Measurements from ENCODE around the gene MAP2K5.

MAP2K5 gene

GRCh38 chr15:67833710-67834511 lies 291.4 kb downstream of the MAP2K5 start:
- H3K9me3 ChIP-seq (ENCODE audit: low read length) = no peaks in the 10 kb centered on the region
- no peaks in the 10 kb centered on the region for H3K79me2 ChIP-seq (ENCODE audit: insufficient read depth, low read length)
- no peaks in the 10 kb centered on the region for H3K9me2 ChIP-seq (ENCODE audit: low read depth, low read length)
- H3K4me3 ChIP-seq (ENCODE audit: low read depth, low read length, poor library complexity, severe bottlenecking) = peak overlapping the region; percentile 57
- TF ChIP-seq EZH2 (IDR thresholded peaks at IDR 0.05; ENCODE audit: borderline replicate concordance, low read length) = no peak
- peak; percentile 71 for TF ChIP-seq CTCF (IDR thresholded peaks at IDR 0.05; ENCODE audit: low read length)
- peak overlapping the region; percentile 71 for H3K9ac ChIP-seq (ENCODE audit: low read length)
- peak overlapping the region; percentile 87 for H3K27ac ChIP-seq (ENCODE audit: low read depth, low read length, poor library complexity, severe bottlenecking)
- peaks cover 22% of the 10 kb centered on the region for H3K36me3 ChIP-seq (ENCODE audit: insufficient read depth, low read length)
- H3K4me1 ChIP-seq (ENCODE audit: insufficient read depth, low read length, severe bottlenecking) = peaks cover 71% of the 10 kb centered on the region
- H3F3A ChIP-seq (ENCODE audit: insufficient read depth, low read length) = no peaks in the 10 kb centered on the region
- no peak overlapping the region for H2AFZ ChIP-seq (ENCODE audit: low read length)
- H4K20me1 ChIP-seq (ENCODE audit: insufficient read depth, low read length) = no peaks in the 10 kb centered on the region
- H3K27me3 ChIP-seq (ENCODE audit: insufficient read depth, low read length) = no peaks in the 10 kb centered on the region
- H3K4me2 ChIP-seq (ENCODE audit: low read length) = peak overlapping the region; percentile 86

- peak overlapping the region; percentile 87 for H3K27ac ChIP-seq (ENCODE audit: low read depth, low read length, poor library complexity, severe bottlenecking)
- H3K9me2 ChIP-seq (ENCODE audit: low read depth, low read length) = no peaks in the 10 kb centered on the region
- H3K9ac ChIP-seq (ENCODE audit: low read length) = peak overlapping the region; percentile 71
- H3K36me3 ChIP-seq (ENCODE audit: insufficient read depth, low read length) = peaks cover 14% of the 10 kb centered on the region
- no peak overlapping the region for H2AFZ ChIP-seq (ENCODE audit: low read length)
- peaks cover 77% of the 10 kb centered on the region for H3K4me1 ChIP-seq (ENCODE audit: insufficient read depth, low read length, severe bottlenecking)
- H3F3A ChIP-seq (ENCODE audit: insufficient read depth, low read length) = no peaks in the 10 kb centered on the region
- peak overlapping the region; percentile 86 for H3K4me2 ChIP-seq (ENCODE audit: low read length)
- no peaks in the 10 kb centered on the region for H4K20me1 ChIP-seq (ENCODE audit: insufficient read depth, low read length)
- no peaks in the 10 kb centered on the region for H3K79me2 ChIP-seq (ENCODE audit: insufficient read depth, low read length)
- peak overlapping the region; percentile 57 for H3K4me3 ChIP-seq (ENCODE audit: low read depth, low read length, poor library complexity, severe bottlenecking)
- no peaks in the 10 kb centered on the region for H3K27me3 ChIP-seq (ENCODE audit: insufficient read depth, low read length)
- TF ChIP-seq EZH2 (IDR thresholded peaks at IDR 0.05; ENCODE audit: borderline replicate concordance, low read length) (no peak), CTCF (IDR thresholded peaks at IDR 0.05; ENCODE audit: low read length) (no peak)
- no peaks in the 10 kb centered on the region for H3K9me3 ChIP-seq (ENCODE audit: low read length)
Measured at GRCh38 chr15:67834581-67835296, 292.2 kb downstream of the MAP2K5 start.

GRCh38 chr15:67835297-67836133 lies 293.0 kb downstream of the MAP2K5 start:
- H3K4me3 ChIP-seq (ENCODE audit: low read depth, low read length, poor library complexity, severe bottlenecking) = peak overlapping the region; percentile 57
- TF ChIP-seq EZH2 (IDR thresholded peaks at IDR 0.05; ENCODE audit: borderline replicate concordance, low read length) = no peak
- H3K4me2 ChIP-seq (ENCODE audit: low read length) = peak overlapping the region; percentile 86
- H3K36me3 ChIP-seq (ENCODE audit: insufficient read depth, low read length) = peaks cover 6% of the 10 kb centered on the region
- peak overlapping the region; percentile 87 for H3K27ac ChIP-seq (ENCODE audit: low read depth, low read length, poor library complexity, severe bottlenecking)
- H3K79me2 ChIP-seq (ENCODE audit: insufficient read depth, low read length) = no peaks in the 10 kb centered on the region
- peak overlapping the region; percentile 71 for H3K9ac ChIP-seq (ENCODE audit: low read length)
- peak overlapping the region; percentile 54 for H2AFZ ChIP-seq (ENCODE audit: low read length)
- peaks cover 77% of the 10 kb centered on the region for H3K4me1 ChIP-seq (ENCODE audit: insufficient read depth, low read length, severe bottlenecking)
- H3K27me3 ChIP-seq (ENCODE audit: insufficient read depth, low read length) = no peaks in the 10 kb centered on the region
- H3K9me2 ChIP-seq (ENCODE audit: low read depth, low read length) = no peaks in the 10 kb centered on the region
- H3K9me3 ChIP-seq (ENCODE audit: low read length) = no peaks in the 10 kb centered on the region
- H3F3A ChIP-seq (ENCODE audit: insufficient read depth, low read length) = no peaks in the 10 kb centered on the region
- H4K20me1 ChIP-seq (ENCODE audit: insufficient read depth, low read length) = no peaks in the 10 kb centered on the region

All from OCI-LY1 (cell line).